Suppressor macrophage (primary cell): ENCODE results near the gene NTN1.
"Not testable (repeated sequence)": the region's sequence is repeated elsewhere in the genome, so short reads cannot be mapped to it uniquely, and the experiment has no call there.

ENCODE experiments used
- DNase-seq, 4 experiments: peaks; one replicate each; pipeline ENCODE4 v3.0.0-alpha.2; 2020 to 2022
- total RNA-seq, 17 experiments: gene quantifications; one replicate each; lab custom pipeline; 2026; ENCODE audit warnings: mixed read lengths in 6 of 17, inconsistent platforms in 3 of 17; lab: John Stamatoyannopoulos, UW

The NTN1 gene
- 0.08 to 12.4 (median 0.53) reads per million in 17 experiments for total RNA-seq

DNA sequence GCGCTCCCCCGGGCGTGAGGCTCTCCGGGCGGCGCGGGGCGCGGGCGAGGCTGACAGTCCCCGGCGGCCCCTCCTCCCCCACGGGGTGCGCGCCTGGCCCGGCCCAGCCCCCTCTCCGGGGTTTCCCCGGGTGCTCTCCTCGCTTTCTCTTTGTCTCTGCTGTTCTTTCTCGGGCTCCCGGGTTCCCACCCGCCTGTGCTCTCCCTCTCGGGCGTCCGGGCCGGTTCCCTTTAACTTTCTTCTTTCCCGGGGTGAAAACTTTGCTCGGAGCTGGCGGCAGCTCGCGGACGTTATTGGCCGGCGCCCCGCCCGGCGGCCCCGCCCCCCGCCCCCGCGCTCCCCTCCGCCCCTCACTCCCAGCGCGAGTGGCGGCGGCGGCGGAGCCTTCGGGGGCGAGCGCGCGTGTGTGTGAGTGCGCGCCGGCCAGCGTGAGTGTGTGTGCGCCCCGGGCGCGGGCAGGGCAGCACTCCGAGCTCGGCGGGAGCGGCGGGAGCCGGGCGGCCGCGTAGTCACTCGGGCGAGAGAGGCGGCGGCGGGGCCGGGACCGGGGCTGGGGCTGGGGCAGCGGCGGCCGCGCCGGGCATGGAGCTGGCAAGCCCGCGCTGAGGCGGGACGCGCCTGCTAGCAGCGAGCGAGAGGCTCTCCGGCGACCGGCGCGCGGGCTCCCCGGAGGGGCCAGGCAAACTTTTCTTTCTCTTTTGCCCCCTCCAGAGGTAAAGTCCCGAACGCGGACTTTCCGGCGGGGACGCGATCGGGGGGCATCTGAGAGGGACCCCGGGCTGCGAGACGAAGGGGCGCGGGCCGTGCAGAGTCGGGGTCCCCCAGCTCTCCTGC, at the start of gene NTN1:
TSS of gene NTN1 (plus strand) at position 353 of the 834 bp plus-strand sequence. CDS start 864 bp downstream, outside the sequence.
- DNase-seq: peak; percentile 35 to 73 (median 50)

- DNase-seq: peak in 1 of 4 experiments; percentile 29
Measured at GRCh38 chr17:8975091-8975725, 46.1 kb upstream of the NTN1 start.

DNA sequence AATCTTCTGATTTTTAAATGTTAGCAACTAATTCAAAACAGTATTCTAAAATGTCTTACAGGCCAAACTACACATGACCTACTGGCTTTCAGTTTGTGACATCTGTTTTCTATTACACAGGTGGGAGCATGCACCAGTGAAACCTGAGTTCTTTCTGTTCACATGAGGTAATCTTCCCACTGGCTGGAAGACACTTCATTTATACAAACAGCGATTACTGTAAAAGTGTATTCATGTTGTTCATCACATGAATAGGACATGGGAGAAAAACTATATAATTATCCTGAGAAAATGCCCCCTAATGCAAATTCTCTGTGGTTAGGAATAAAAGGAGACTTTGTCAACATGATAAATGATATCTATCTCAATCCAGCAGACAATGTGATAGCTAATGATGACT, 44.7 kb upstream of the NTN1 start:
- DNase-seq: no peak

GRCh38 chr17:8979715-8980114, 41.6 kb upstream of the NTN1 start:
- no peak for DNase-seq

DNA sequence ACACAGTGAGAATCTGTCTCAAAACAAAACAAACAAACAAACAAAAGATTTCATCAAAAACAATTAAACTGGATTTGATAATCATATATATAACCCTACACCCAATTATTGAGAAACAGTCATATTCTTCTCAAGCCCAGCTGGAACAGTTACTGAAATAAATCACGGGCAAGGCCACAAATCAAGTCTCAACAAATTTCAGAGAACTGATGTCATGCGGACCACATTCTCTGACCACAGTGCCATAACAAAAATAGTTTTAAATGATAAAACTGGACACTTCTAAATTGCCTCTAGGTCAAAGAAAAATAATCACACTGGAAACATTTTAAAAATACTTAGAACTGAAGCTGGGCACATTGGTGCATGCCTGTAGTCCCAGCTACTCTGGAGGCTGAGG, 39.9 kb upstream of the NTN1 start:
- DNase-seq: no peak

- DNase-seq: not testable (repeated sequence)
Measured at GRCh38 chr17:8984225-8984624, 37.1 kb upstream of the NTN1 start.

- DNase-seq: peak; percentile 37 to 68 (median 62)
Measured at GRCh38 chr17:8985054-8985701, 36.1 kb upstream of the NTN1 start.

DNA sequence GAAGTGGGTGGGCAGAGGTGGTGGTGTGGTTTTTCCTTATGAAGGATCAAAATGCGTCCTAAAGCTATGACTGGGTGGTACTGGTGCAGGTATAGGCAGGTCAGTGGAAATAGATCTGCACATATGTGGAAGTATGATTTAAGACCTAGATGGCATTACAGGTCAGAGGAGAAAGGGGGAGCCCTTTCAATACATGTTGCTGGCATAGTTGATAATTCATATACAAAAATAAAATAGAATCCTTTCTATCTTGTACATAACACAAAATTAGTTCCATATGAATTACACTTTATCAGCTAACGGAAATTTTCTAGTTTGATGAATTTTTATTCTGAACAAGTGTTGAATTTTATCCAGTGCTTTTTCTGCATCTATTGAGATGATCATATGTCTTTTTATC, 35.0 kb upstream of the NTN1 start:
- no peak for DNase-seq

GRCh38 chr17:8988263-8988935, 32.9 kb upstream of the NTN1 start:
- DNase-seq: peak in 1 of 4 experiments; percentile 15

- peak; percentile 79 to 89 (median 84) for DNase-seq
Measured at GRCh38 chr17:8991514-8992285, 29.6 kb upstream of the NTN1 start.

DNA sequence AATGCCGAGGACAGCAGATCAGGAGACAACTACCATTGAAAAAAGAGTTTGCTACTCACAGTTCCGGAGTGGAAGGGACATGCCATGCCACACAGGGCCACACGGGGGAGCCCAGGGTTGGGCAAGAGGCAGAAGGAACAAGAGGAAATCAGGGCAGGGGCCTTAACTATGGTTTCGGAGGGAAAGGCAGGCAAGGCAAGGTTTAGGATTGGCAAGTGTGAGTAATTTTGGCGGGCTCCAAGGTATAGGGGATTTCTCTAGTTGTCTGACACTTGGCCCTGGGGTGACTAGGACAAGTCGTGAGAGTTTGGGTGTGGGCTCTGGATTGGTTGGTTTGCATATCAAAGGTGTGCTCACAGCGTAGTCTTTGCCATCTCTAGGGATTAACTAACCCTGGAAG, 27.0 kb upstream of the NTN1 start:
- peak; percentile 69 to 82 (median 76) for DNase-seq

- no peak for DNase-seq
Measured at GRCh38 chr17:8995711-8996110, 25.6 kb upstream of the NTN1 start.

- DNase-seq: peak; percentile 78 to 89 (median 87)
Measured at GRCh38 chr17:8997994-8998628, 23.2 kb upstream of the NTN1 start.

GRCh38 chr17:9001559-9001958, 19.8 kb upstream of the NTN1 start:
- DNase-seq: peak in 1 of 4 experiments; percentile 46

- DNase-seq: peak in 3 of 4 experiments; percentile 32 to 58 (median 54)
Measured at GRCh38 chr17:9002227-9002605, 19.1 kb upstream of the NTN1 start.

DNA sequence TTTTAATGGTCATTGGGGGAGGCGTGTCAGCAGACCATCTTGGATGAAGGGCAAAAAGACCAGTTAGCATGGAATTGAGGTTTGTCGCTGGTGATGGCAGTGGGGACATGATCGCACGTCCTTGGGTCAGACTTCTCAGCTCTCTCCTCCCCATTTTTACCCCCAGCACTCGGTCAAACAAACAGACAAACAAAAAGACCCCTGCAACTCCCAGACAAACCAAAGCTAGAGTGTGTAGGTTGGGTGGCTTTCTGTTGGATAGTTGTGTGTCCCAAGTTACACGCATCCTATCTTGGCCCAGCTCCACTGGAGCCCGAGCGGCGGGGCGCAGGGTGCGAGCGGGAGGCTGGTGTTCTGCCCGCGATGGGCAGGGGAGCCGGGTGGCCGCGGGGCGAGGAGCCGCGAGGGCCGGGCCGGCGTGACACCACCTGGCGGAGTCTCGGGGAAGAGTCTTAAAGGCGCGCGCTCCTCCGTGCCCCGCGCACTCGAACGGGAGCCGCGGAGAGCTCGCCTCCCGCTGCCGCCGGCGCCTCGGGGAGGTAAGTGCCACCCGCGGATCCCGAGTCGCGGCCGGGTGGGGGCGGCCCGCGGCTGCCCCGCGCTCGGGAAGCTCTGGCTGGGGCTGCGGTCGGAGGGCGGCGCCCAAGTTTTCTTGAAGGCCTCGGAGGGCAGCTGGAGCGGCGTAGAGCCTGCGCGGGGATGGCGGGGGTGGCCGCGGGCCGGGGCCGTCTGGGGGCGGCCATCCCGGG, 18.5 kb upstream of the NTN1 start:
- DNase-seq: peak in 2 of 4 experiments; percentile 55 to 67

DNA sequence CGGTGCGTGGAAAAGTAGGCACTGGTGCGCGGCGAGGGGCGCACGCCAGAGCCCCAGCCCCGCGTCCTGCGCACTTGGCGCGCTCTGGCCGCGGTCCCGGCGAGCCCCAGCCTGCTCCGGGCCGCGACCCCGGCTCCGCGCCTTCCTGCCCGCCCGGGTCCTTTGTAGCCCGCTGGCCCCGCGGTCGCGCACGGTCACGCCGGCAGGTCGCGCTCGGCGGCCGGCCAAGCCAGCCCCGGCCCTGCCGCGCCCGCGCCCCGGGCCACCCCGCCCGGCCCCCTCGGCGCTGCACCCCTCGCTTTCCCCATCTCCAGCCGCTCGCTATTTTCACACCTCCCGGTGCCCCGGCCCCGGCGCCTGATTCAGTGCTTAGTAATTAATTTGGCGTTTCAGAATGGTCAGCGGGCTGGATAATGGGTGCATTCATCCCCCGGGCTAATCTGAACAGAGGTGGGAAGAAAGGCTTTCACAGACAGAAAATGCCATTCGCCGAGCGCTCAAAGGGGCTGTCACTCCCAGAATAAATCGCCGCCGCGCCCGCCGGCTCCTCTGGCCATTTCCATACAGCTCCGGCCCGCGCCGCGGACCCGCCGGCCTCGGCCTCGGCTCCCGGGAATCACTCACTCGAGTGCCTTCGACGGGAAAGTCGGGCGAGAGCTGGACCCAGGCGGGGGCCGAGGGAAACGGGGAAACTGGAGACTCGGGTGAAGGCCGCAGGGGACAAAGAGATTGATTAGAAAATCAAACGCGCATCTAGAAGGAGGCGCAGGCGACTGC, 17.8 kb upstream of the NTN1 start:
- peak in 1 of 4 experiments; percentile 26 for DNase-seq

- DNase-seq: no peak
Measured at GRCh38 chr17:9004132-9004960, 17.0 kb upstream of the NTN1 start.

GRCh38 chr17:9004961-9005285, 16.4 kb upstream of the NTN1 start:
- no peak for DNase-seq
